DMS79 (cell line): ENCODE results near the gene ELF1.

Experiments used
- DNase-seq: peaks from one replicate; lab custom pipeline; 2025; lab: John Stamatoyannopoulos, UW

The ELF1 gene

DNA sequence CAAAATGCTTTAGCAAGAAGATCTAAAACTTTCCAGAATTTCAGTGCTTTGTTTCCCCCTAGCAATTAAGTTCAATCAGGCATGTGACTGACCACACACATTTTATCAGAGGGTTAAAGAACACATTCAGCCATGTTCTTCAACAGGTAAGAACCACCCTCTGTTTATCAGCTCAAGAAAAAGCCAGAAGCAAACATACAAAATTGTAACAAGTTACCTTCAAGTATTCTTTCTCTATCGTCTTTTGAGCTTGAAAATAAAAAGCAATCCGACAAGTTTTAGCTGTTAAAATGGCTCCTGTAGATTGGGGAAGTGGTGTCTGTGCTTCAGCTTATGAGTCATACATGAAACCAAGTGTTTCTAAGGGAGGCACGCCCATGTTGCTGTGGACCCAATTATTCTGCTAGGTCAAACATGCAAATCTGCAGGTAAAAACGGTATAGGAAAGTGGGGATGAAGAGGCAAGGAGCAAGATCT lies at the start of gene ELF1:
Gene ELF1, minus strand, starts transcription at position 306 of the 477 bp plus-strand sequence. CDS start 37,262 bp downstream, outside the sequence.
- peak; percentile 6 for DNase-seq

DNA sequence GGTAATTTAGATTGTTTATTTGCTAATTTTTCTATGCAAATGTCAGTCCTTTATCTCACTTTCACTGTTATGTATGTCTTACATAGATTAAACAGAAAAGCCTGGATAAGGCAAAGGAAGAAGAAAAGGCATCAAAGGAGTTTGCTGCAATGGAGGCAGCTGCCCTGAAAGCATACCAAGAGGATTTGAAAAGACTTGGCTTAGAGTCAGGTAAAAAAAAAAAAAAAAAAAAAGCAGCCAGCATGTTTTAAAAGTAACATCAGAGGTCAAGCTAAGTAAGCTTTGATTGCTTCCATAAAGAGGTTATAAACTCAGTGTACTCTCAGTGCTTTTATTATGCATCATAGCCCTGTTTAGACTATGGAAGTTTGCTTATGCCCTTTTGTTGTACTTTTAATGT lies 46.0 kb upstream of the ELF1 start:
- no peak for DNase-seq

DNA sequence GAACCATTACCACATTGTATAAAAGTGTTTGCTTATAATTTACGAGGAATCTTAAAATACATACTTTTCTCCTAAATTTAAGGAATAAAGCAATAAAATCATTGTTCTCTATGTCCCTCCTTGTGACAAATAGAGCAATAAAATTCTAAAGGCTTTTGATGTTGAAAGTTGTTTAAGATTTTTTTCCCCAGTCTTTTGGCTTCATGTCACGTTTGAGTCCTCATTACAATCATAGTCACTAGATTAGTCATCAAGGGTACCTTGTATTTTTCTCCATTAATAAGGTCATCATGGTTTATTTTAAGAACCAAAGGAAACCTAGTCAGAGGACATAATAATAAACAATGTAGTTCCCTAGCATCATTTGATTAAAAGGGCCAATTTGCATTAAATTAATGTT lies 45.4 kb upstream of the ELF1 start:
- no peak for DNase-seq

DNA sequence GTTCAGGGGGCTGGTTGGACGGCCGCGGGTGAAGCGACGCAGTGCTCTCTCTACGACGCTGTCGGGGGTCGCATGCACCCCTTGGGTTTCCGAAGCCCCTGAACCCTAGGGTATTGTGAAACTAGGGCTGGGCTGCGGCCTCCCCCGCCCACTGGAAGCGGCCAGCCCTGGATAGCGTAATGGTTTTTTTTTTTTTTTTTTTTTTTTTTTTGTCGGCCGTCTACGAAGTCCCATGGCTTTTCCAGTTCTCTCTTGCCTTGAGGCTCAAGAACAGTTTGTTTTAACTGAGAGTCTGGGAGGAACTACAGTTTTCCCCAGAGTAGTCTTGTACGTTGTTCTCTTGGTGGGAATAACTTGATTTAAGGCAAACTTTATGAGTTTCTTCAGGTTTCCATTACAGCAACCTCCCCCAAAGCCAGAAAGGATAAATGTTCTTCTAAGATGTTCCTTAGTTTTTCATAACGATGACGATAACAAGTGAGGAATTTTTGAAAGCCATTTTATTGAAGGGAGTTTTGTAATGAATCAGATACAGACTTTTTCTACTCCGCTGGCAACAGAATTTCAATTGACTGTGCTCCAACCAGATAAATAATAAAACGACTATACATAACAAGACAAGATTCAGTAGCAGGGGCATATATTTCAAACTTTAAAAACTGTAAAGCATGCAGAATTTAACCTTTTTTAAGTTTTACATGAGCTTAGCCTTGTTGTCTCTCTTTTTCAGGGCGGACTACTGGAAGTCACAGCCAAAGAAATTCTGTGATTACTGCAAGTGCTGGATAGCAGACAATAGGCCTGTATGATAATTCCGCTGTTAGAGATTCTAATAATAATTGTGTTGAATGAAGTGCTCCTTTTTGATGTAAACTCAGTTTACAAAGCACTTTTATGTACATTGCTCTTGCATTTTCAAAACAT lies 43.1 kb upstream of the ELF1 start:
- peak; percentile 19 for DNase-seq

- DNase-seq = peak; percentile 79
Observed at GRCh38 chr13:41061075-41061913, 42.2 kb upstream of the ELF1 start, which contains the start of gene WBP4. Gene WBP4, plus strand, starts transcription at chr13:41061509. Its CDS starts 165 bp downstream, at chr13:41061674.

GRCh38 chr13:41060724-41061074 lies 41.6 kb upstream of the ELF1 start:
- DNase-seq = peak; percentile 62

DNA sequence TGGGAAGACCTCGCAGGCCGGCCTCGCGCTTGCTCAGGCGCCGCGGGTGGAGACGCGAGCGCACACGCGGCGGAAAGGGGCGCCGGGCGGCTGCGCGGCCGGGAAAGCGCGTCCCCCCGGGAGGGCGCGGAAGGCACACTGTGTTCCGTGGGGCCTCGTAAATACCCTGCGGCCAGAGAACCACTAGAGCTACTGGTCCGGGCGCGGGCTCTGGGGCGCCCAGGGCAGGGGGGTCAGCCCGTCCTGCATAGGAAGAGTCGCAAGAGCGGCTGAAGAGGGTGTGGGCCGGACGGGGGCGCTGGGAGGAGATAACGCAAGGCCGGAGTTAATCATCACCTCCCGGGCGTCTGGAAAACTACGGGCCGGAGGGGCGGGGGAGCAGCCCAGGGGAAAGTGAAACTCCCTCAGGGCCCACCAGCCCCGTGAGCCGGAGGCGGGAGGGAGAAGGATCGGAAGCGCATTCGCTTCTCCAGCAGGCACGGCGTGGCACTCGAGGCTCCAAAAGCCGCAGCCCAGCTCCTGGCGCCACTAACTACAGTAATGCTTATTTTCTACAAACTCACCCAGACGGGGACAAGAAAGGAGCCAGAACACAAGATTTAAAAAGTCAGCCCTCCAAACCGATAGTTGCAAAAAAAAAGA lies 41.1 kb upstream of the ELF1 start:
- peak; percentile 59 for DNase-seq

DNA sequence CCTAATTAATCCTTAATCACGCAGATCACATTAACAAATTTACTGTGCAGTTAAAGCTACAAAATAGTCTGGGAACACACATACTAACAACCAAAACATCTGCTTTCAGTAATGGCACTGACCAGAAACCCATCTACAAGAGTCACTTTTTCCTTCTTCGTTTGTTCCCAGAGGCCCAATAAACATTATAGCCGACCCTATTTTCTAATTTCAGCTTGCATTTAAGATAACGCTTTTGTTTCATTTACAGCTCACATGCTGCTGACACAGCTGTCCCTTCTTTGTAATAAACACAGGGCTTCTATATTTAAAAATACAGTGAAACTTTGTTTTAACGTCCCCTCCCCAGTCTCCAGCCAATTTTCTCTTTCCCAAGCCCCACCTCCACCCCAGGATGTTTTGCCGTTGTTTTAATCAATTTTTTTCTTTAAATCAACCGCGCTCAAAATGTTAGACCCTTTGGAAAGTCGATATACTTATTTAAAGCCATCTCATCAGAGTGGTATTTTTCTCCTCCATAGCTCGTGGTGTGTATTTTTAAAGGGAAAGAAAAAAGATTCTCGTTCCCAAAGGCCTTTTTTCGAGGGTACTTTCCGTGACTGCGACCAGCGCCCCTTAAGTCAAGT lies 40.5 kb upstream of the ELF1 start:
- DNase-seq = no peak

- DNase-seq = no peak
Observed at GRCh38 chr13:41058295-41059070, 39.4 kb upstream of the ELF1 start.

- no peak for DNase-seq
Observed at GRCh38 chr13:41056826-41057711, 38.0 kb upstream of the ELF1 start.

- DNase-seq = no peak
Observed at GRCh38 chr13:41056194-41056593, 37.1 kb upstream of the ELF1 start.

DNA sequence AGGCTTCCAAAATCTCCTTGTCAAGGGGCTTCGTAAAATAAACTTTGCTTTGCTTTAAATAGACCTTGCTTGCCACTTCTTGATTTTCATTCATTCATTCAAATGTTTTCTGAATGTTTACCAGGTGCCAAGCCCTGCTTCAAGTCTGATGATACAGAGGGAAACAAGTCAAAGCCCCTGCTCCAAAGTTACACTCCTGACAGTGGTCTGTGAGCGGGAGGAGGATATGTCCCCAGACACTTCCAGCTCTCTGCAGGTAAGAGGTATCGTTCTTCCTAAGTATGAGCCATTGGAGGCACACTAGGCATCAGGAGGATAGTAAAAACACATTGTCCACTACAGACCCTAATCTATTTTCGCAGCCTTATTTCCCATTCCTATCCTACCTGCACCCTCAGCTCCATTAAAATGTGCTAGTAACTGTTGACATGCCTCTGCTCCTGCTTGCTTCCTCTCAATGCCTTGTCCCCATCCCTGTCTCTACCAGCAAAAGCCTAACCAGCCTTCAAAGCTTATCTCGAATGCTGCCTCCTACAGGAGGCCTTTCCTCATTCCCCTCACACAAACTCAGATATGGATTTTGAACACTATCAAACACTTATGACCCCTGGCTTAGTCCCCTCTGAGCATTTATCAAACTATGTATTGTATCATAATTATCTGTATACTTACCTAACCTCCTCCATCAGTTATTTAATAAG lies 36.0 kb upstream of the ELF1 start:
- DNase-seq = no peak

- no peak for DNase-seq
Observed at GRCh38 chr13:41054212-41054877, 35.2 kb upstream of the ELF1 start.

DNA sequence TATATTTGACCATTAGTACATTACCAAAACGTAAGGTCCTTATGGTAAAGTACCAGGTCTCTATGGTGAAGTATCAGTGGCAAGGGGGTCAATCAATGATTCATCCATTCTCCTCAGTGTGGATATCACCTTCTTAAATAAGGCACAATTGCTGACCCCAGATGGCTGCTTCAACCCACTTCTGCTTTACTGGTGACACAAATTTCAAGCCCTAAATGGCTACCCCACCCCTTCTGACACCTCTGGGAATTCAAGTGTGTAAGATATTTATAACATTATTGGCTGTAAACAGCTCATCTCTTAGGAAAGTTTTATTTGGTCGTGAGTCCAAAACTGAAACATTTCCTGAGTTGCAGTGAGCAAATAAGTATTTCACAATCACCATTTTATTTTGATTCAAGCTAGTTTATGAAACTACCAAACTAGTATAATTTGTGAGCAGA lies 34.3 kb upstream of the ELF1 start:
- no peak for DNase-seq

GRCh38 chr13:41052441-41052840 lies 33.3 kb upstream of the ELF1 start:
- no peak for DNase-seq

DNA sequence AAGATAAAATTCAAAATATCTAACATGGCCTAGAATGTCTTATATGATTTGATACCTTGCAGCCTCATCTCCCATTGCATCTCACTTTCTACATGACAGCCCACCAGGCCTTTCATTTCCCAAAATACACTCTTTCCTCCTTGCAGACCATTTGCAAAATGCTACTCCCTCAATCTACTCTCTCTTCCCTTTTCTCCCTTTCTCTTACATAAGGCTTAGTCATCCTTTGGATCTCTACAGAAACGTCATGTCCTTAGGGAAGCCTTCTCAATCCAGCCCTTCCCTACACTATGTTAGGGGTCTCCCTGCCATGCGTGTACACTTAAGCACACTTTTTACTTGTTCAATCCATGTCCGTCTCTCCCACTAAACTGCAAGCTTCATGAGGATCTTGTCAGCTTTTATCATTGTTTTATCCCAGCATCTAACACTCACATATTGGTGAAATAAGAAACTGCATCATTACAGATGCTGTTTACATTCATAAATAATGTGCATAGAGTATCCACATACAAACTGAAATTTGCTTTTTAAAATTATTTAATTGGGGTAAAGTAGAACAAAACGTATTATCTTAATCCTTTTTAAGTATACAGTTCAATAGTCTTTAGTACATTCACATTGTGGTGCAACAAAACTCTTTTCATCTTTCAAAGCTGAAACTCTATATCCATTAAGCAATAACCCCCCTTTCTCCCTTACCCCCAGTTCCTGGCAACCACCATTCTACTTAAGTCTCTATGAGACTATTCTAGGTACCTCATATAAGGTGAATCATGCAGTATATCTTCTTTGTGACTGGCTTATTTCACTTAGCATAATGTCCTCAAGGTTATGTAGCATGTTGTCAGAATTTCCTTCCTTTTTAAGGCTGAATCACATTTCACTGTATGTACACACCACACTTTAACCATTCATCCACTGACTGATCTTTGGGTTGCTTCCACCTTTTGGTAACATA lies 30.6 kb upstream of the ELF1 start:
- no peak for DNase-seq

- no peak for DNase-seq
Observed at GRCh38 chr13:41048640-41049039, 29.5 kb upstream of the ELF1 start.
